Endothelial cell of umbilical vein (primary cell): Measurements from ENCODE around the gene GNAS. TPM values are rescaled to one million over a fixed set of nuclear protein-coding genes. Genes with fewer than 3 reads are reported as not detected.

Source experiments
- BruUV-seq: library from RNA; stranded (reverse); fragments of 400-500 nt; replicated peaks from 2 replicates; lab custom pipeline; 2021; lab: Mats Ljungman, UMichigan
- CTCF ChIA-PET: fragments of 300-600, 350-600 bp; sonication (Branson Sonifier 250); formaldehyde crosslinking; loops from one replicate; lab custom pipeline; 2021; ENCODE audit warnings: antibody characterized with exemption, inconsistent platforms; lab: Charles Lee
- POLR2A ChIA-PET: fragments of 300-600, 350-600 bp; sonication (Branson Sonifier 250); formaldehyde crosslinking; loops from one replicate; lab custom pipeline; 2021; ENCODE audit warnings: antibody characterized with exemption, inconsistent platforms; lab: Charles Lee
- DNase-seq: peaks from one replicate; pipeline ENCODE4 v3.0.0-alpha.2; 2011; ENCODE audit warnings: low read depth, low spot score
- FAIRE-seq: peaks from 2 replicates; lab custom pipeline; 2011; peaks lifted over from hg19 to GRCh38; lab: Jason Lieb, UNC
- H2AFZ ChIP-seq: 2 replicates; pipeline ENCODE4 v1.6.0; 2012; ENCODE audit warnings: low read depth, low read length, control low read depth, inconsistent platforms
- H3K27ac ChIP-seq: 2 replicates; pipeline ENCODE4 v1.5.1; 2011; ENCODE audit warnings: low read depth, mild to moderate bottlenecking, control low read depth, low read length, moderate library complexity; ENCODE audit not compliant: insufficient read depth
- H3K27me3 ChIP-seq, 2 experiments: 2 replicates each; pipeline versions ENCODE4 v1.6.0 to v1.6.1; 2011; ENCODE audit warnings: low read length in 2 of 2, mixed read lengths in 1 of 2; ENCODE audit not compliant: control insufficient read depth in 2 of 2, insufficient read depth in 2 of 2
- H3K36me3 ChIP-seq, 2 experiments: 2 replicates in 1 of 2; 3 replicates in 1 of 2; pipeline ENCODE4 v1.5.1; 2011; ENCODE audit warnings: low read length in 2 of 2, mild to moderate bottlenecking in 1 of 2, moderate library complexity in 1 of 2; ENCODE audit not compliant: control insufficient read depth in 2 of 2, insufficient read depth in 2 of 2; ENCODE audit errors: extremely low read depth in 1 of 2
- H3K4me1 ChIP-seq: 3 replicates; pipeline ENCODE4 v1.5.1; 2011; ENCODE audit warnings: mild to moderate bottlenecking, low read length; ENCODE audit not compliant: control insufficient read depth, insufficient read depth; ENCODE audit errors: extremely low read depth
- H3K4me2 ChIP-seq: 2 replicates; pipeline ENCODE4 v1.6.1; 2011; ENCODE audit warnings: low read length, control low read depth, mixed read lengths; ENCODE audit not compliant: insufficient read depth
- H3K4me3 ChIP-seq, 3 experiments: fragments of 200-600 bp in 1 of 3; sonication (generic), shearing (Covaris generic) in 1 of 3; replicated peaks in 1 of 3; 2 replicates each; pipeline ENCODE4 v1.5.1; 2011 to 2016; ENCODE audit warnings: control low read depth in 3 of 3, low read length in 3 of 3, mild to moderate bottlenecking in 2 of 3, inconsistent platforms in 1 of 3, low read depth in 1 of 3, moderate library complexity in 1 of 3; ENCODE audit not compliant: insufficient read depth in 1 of 3
- H3K79me2 ChIP-seq: 2 replicates; pipeline ENCODE4 v1.6.0; 2012; ENCODE audit warnings: low read length, inconsistent platforms; ENCODE audit not compliant: control insufficient read depth, insufficient read depth
- H3K9ac ChIP-seq: replicated peaks from 2 replicates; pipeline ENCODE3; 2011; ENCODE audit warnings: low read length, control low read depth; ENCODE audit not compliant: insufficient read depth; ENCODE audit errors: extremely low read depth
- H3K9me1 ChIP-seq: replicated peaks from 3 replicates; pipeline ENCODE4 v1.6.0; 2011; ENCODE audit warnings: mild to moderate bottlenecking, low read length; ENCODE audit not compliant: control insufficient read depth, insufficient read depth; ENCODE audit errors: extremely low read depth
- H3K9me3 ChIP-seq: replicated peaks from 2 replicates; pipeline ENCODE4 v1.5.1; 2012; ENCODE audit warnings: low read length, inconsistent platforms; ENCODE audit not compliant: control insufficient read depth, insufficient read depth
- H4K20me1 ChIP-seq: replicated peaks from 2 replicates; pipeline ENCODE3; 2011; ENCODE audit warnings: mild to moderate bottlenecking, low read length; ENCODE audit not compliant: control insufficient read depth, insufficient read depth; ENCODE audit errors: extremely low read depth
- EZH2 ChIP-seq: IDR thresholded peaks from 2 replicates; pipeline ENCODE4 v1.6.1; 2012; ENCODE audit warnings: borderline replicate concordance, low read depth, mild to moderate bottlenecking, moderate library complexity, low read length, inconsistent platforms; ENCODE audit not compliant: severe bottlenecking
- GATA2 ChIP-seq: IDR thresholded peaks from 2 replicates; pipeline ENCODE4 v1.7.0; 2011; ENCODE audit warnings: low read depth, mild to moderate bottlenecking, moderate library complexity, mixed read lengths, low read length; ENCODE audit not compliant: insufficient read length, insufficient read depth
- MYC ChIP-seq: IDR thresholded peaks from one replicate; pipeline ENCODE4 v1.6.1; 2011; ENCODE audit warnings: mild to moderate bottlenecking, low read depth, low read length
- POLR2A ChIP-seq: IDR thresholded peaks from 2 replicates; pipeline ENCODE4 v1.6.1; 2012; ENCODE audit warnings: low read depth, mild to moderate bottlenecking, control low read depth, low read length
- POLR2AphosphoS5 ChIP-seq: IDR thresholded peaks from 2 replicates; pipeline ENCODE4 v1.6.1; 2012; ENCODE audit warnings: low read depth, mild to moderate bottlenecking, control low read depth, low read length, moderate library complexity; ENCODE audit not compliant: insufficient read depth
- dilution Hi-C: fragments of 300-500 bp; cut with MboI; formaldehyde crosslinking; loops from one replicate; pipeline ENCODE4 v1.15.0; 2019; ENCODE audit warnings: low sequenced_read_pairs; ENCODE audit not compliant: extremely low pct_ligation_motif_present
- intact Hi-C: fragments of 100-400 bp; cut with micrococcal nuclease; formaldehyde crosslinking; loops from one replicate; pipeline ENCODE4 v1.10.0; 2022
- polyA plus RNA-seq, 4 experiments: library from polyadenylated mRNA; depleted of rRNA in 3 of 4; stranded (reverse) in 3 of 4; unstranded in 1 of 4; fragments of >200 nt; gene quantifications; 2 replicates each; pipeline versions ENCODE4 v1.2.1 to v1.2.3, GENCODE V29; 2011 to 2012; ENCODE audit warnings: missing spikeins in 1 of 4
- total RNA-seq: library from RNA; stranded (reverse); gene quantifications from 2 replicates; pipeline ENCODE4 v1.2.3, GENCODE V29; 2021
- TF ChIP-seq, protein P1 (sequence below): IDR thresholded peaks from 2 replicates; pipeline ENCODE4 v1.6.1; 2011; ENCODE audit not compliant: insufficient read depth, insufficient read length

GNAS gene
- total and polyA plus RNA-seq, 2 donors (not counting 3 experiments of a cell fraction or from before 2014, with no cell fraction given), result 1,141 to 1,882 TPM

DNA sequence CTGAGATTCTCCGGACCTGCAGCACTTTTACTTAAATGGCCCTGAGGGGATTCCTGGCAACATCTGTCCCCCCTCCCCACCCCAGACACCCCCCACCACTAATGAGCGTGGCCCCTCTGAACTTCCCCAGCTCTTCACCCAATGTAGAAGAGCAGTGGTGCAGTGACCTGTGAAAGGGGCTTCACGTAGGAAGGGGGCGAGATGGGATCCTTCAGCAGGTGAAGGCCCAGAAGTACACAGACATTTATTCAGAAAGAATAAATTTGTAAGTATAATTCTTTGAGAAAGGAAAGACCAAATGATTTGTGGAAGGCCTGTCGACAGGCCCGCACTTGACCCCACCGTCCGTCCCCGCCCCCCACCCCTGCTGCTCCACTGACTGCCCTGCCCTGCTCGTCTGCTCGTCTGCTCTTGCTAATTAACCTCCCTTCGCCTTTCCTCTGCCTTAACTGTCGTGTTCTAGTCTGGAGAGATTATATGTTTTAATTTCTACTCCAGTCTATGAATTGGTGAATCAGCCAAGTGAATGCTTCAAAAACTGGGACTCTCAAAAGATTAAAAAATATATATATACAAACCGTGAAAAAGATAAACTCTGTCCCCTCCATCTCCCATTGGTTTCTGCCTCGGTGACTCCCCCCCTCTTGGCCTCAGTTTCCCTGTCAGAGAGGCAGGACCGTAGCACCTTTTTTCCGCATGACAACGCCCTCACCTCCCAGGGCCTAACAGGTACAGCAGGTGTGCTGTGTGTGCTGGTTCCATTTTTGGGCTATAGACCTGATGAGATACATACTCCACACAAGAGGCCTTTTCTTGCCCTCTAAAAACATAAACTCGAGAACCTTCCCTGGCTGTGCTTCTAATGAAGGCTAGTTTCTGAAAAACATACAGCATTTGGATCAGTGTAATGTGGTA lies 49.2 kb downstream of the GNAS start:
- TF ChIP-seq POLR2A, result no peak
- no peak for TF ChIP-seq GATA2
- Histone ChIP-seq H3K9me3 (no peaks in the 10 kb centered on the region), H3K4me2 (no peak overlapping the region), H3K4me1 (peaks cover 28% of the 10 kb centered on the region), H3K4me3 (no peak overlapping the region), H3K9ac (no peak overlapping the region), H3K79me2 (peaks cover 67% of the 10 kb centered on the region), H3K36me3 (peaks cover 26 to 34% of the 10 kb centered on the region in 2 experiments), H3K9me1 (no peaks in the 10 kb centered on the region), H3K27me3 (no peaks in the 10 kb centered on the region), H2AFZ (no peak overlapping the region), H3K27ac (no peak overlapping the region), H4K20me1 (peaks cover 11% of the 10 kb centered on the region)
- FAIRE-seq (no peak), DNase-seq (no peak)
- CTCF ChIA-PET, result interaction anchor here (0.6 to 0.9 kb wide), 3 partner anchors 32 to 76 kb away, joined by 3 to 4 read pairs (median 3); no protein-coding TSS in a partner anchor
- POLR2A ChIA-PET, result no interaction called here
- intact Hi-C loops (no loop called here), dilution Hi-C loops (no loop called here)
- BruUV-seq, result no TSS peak

DNA sequence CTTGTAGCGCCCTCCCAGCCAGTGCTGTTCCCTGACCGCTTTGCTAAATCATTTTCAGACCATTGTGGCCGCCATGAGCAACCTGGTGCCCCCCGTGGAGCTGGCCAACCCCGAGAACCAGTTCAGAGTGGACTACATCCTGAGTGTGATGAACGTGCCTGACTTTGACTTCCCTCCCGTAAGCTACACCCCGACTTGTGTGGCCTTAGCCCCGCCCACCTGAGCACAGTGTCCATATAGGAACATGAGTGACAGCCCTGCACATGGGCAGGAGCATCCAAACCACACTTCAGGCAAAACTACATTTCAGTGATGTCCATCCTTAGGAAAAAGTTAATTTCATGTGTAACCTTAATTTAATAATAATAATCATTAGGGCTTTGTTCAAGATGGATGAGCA lies 51.1 kb downstream of the GNAS start:
- no peaks in the 10 kb centered on the region for H3K9me3 ChIP-seq
- no peaks in the 10 kb centered on the region for H3K27me3 ChIP-seq
- no peak overlapping the region for H3K4me3 ChIP-seq
- H4K20me1 ChIP-seq, result peaks cover 5% of the 10 kb centered on the region
- peaks cover 30% of the 10 kb centered on the region for H3K4me1 ChIP-seq
- peaks cover 49% of the 10 kb centered on the region for H3K79me2 ChIP-seq
- no peak overlapping the region for H3K4me2 ChIP-seq
- H3K36me3 ChIP-seq, result peaks cover 23 to 29% of the 10 kb centered on the region in 2 experiments
- H3K27ac ChIP-seq, result no peak overlapping the region
- DNase-seq, result no peak
- FAIRE-seq, result no peak
- no peak overlapping the region for H3K9ac ChIP-seq
- dilution Hi-C loops, result no loop called here
- no TSS peak for BruUV-seq
- H3K9me1 ChIP-seq, result no peaks in the 10 kb centered on the region
- intact Hi-C loops, result no loop called here
- no peak overlapping the region for H2AFZ ChIP-seq
- ChIA-PET POLR2A (interaction anchor here (1.2 kb wide), 1 partner anchor 15 kb away, joined by 4 read pairs; no protein-coding TSS in a partner anchor), CTCF (no interaction called here)
- no peak for TF ChIP-seq POLR2A
- TF ChIP-seq MYC, result no peak
- TF ChIP-seq GATA2, result no peak
- TF ChIP-seq, protein P1, sequence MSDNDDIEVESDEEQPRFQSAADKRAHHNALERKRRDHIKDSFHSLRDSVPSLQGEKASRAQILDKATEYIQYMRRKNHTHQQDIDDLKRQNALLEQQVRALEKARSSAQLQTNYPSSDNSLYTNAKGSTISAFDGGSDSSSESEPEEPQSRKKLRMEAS, result no peak
- no peak for TF ChIP-seq POLR2AphosphoS5
- TF ChIP-seq EZH2, result no peak
